Cardiac muscle cell (in vitro differentiated cells and primary cell): ENCODE data around the gene SKP1. TPM values are rescaled to one million over a fixed set of nuclear protein-coding genes. Genes with fewer than 3 reads are reported as not detected.

Experiments used
- DNase-seq, 2 donors: peaks; one replicate each; pipeline versions ENCODE4 v3.0.0 to v3.0.0-alpha.2; 2010 to 2017; ENCODE audit warnings: low read depth in 1 of 2, low spot score in 1 of 2
- H3K27ac ChIP-seq: fragments of 200-600 bp; sonication (generic); 2 replicates; pipeline ENCODE4 v1.5.1; 2016
- H3K27me3 ChIP-seq: fragments of 200-600 bp; sonication (generic); 2 replicates; pipeline ENCODE4 v1.6.0; 2016; ENCODE audit warnings: control low read depth
- H3K36me3 ChIP-seq: fragments of 200-600 bp; sonication (generic); 2 replicates; pipeline ENCODE4 v1.5.1; 2016; ENCODE audit warnings: control low read depth
- H3K4me1 ChIP-seq: fragments of 200-600 bp; sonication (generic); 2 replicates; pipeline ENCODE4 v1.8.1; 2017; ENCODE audit warnings: low read depth, mild to moderate bottlenecking, mixed run types
- H3K4me3 ChIP-seq: fragments of 200-600 bp; sonication (generic); 2 replicates; pipeline ENCODE4 v1.5.1; 2016; ENCODE audit warnings: mild to moderate bottlenecking
- H3K9me3 ChIP-seq: fragments of 200-600 bp; sonication (generic); 2 replicates; pipeline ENCODE4 v1.5.1; 2017; ENCODE audit warnings: low read depth, mild to moderate bottlenecking, control low read depth
- polyA plus RNA-seq: library from polyadenylated mRNA; unstranded; fragments of >200 nt; fragmentation: Nextera tagmentation; extraction: Ambion mirVana; gene quantifications from 2 replicates; pipeline ENCODE4 v1.2.1, GENCODE V29; 2016
- total RNA-seq: library from RNA; depleted of rRNA; stranded (reverse); fragments of >200 nt; gene quantifications from 2 replicates; pipeline ENCODE4 v1.2.3, GENCODE V29; 2016
- TF ChIP-seq, protein P1 (sequence below): IDR thresholded peaks from 2 replicates; pipeline ENCODE4 v1.5.1; 2012; ENCODE audit warnings: low read depth, mild to moderate bottlenecking, low read length

Gene SKP1
- total and polyA plus RNA-seq, 2 experiments from 2014 or later: 301 to 1,444 TPM

DNA sequence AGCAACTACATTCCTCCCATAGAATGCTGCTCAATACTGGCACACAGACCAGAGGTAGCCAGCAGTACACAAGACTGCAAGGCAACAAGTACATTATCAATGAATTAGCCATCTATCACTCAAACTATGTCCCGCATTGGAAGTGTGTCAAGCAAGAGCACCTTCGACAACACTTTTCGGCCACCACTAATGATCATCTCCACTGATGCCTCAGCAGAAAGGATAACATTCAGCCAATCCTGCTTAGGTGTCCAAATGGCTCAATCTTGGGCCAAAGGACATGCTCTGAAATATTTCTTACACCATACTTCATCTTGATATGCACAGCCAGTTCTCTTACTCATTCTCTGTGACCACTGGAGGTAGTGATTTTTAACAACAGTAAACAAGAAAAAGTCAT lies 25.0 kb downstream of the SKP1 start:
- Histone ChIP-seq H3K9me3 (no peaks in the 10 kb centered on the region), H3K4me1 (no peaks in the 10 kb centered on the region), H3K27me3 (no peaks in the 10 kb centered on the region), H3K27ac (no peak overlapping the region), H3K4me3 (no peak overlapping the region), H3K36me3 (peaks cover 59% of the 10 kb centered on the region)
- DNase-seq: peak in 1 of 2 donors; percentile 41
- TF ChIP-seq, protein P1, sequence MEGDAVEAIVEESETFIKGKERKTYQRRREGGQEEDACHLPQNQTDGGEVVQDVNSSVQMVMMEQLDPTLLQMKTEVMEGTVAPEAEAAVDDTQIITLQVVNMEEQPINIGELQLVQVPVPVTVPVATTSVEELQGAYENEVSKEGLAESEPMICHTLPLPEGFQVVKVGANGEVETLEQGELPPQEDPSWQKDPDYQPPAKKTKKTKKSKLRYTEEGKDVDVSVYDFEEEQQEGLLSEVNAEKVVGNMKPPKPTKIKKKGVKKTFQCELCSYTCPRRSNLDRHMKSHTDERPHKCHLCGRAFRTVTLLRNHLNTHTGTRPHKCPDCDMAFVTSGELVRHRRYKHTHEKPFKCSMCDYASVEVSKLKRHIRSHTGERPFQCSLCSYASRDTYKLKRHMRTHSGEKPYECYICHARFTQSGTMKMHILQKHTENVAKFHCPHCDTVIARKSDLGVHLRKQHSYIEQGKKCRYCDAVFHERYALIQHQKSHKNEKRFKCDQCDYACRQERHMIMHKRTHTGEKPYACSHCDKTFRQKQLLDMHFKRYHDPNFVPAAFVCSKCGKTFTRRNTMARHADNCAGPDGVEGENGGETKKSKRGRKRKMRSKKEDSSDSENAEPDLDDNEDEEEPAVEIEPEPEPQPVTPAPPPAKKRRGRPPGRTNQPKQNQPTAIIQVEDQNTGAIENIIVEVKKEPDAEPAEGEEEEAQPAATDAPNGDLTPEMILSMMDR: no peak

DNA sequence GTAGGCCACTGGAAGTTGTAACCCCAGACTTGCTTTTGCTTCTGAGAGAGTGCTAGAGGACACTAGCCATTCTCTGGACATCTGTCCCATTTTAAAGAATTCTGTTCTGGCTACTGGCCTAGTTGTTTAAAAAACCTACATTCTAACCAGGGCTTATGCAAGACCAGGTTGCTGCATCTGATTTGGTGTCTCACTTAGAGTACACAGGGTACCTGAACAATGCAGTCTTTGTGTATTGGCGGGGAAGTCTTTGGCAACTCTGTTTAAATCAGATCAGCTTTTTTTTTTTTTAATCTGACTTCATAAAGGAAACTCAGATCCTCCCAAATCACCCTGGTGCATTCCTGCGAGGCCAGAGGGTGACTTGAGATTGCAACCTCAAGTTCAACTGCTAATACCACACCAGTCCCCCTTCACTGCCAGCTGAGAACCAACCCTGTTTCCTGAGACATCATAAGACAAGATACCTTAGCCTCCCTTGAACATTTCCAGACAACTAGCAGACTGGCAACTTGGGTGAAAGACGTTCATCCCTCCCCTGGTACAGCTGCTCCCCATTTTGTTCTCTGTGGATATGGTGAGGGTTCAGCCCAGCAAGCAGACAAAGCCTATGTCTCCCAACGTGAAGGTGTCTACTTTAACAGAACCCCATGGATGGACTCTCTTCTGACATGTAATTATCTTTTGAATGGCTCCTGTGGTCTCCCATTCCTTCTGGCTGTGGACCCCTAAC lies 27.0 kb downstream of the SKP1 start:
- TF ChIP-seq, protein P1: no peak
- DNase-seq: peak in 1 of 2 donors; percentile 78

DNA sequence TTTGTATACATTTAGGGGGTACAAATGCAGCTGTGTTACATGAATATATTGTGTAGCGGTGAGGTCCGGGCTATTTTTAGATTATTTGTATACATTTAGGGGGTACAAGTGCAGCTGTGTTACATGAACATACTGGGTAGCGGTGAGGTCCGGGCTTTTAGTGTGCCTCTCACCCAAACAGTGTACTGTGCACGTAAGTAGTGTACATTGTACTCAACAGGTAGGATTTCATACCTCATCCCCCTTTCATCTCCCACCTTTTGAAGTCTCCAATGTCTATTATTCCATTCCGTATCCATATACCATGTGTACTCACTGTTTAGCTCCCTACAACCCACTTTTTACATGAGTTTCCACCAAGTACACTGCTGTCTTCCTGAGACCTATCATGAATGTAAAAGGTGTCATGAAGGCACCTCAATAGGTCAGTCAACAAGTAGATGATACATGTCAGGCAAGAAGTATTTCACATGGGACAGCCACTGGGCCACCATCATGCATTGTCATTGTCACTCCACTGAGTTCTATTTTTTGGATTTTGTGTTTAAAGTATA lies 27.7 kb downstream of the SKP1 start:
- Histone ChIP-seq H3K4me1 (no peaks in the 10 kb centered on the region), H3K27me3 (no peaks in the 10 kb centered on the region), H3K36me3 (peaks cover 41% of the 10 kb centered on the region), H3K27ac (no peak overlapping the region), H3K9me3 (no peaks in the 10 kb centered on the region), H3K4me3 (no peak overlapping the region)
- TF ChIP-seq, protein P1: no peak
- DNase-seq: no peak

More for the DNA sequence above, 27.0 kb downstream of the SKP1 start:
- Histone ChIP-seq H3K4me3 (no peak overlapping the region), H3K36me3 (peaks cover 43% of the 10 kb centered on the region), H3K27ac (peak overlapping the region; percentile 24), H3K9me3 (no peaks in the 10 kb centered on the region), H3K27me3 (no peaks in the 10 kb centered on the region), H3K4me1 (no peaks in the 10 kb centered on the region)

DNA sequence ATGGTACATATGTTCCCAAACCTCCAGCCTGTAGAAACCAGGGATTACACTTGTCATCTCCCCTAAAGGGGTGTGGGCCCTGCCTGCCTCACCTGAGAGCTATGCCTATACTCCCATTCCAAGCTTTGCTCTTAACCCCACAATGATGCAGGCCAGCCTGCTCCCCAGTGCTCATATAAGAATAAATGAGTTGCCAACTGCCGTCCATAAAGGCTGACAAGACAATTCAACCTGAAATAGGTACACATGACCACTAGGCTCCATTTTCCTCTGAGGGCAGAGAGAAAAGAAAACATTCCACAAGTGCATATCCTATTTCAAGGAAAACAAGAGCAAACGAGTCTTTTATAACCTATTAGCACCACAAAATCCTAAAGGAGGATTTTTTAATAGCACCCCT lies 28.4 kb downstream of the SKP1 start:
- Histone ChIP-seq H3K27ac (peak overlapping the region; percentile 25), H3K4me3 (no peak overlapping the region), H3K4me1 (no peaks in the 10 kb centered on the region), H3K36me3 (peaks cover 35% of the 10 kb centered on the region), H3K9me3 (no peaks in the 10 kb centered on the region), H3K27me3 (no peaks in the 10 kb centered on the region)
- TF ChIP-seq, protein P1: no peak
- no peak for DNase-seq

- TF ChIP-seq, protein P1: no peak
- Histone ChIP-seq H3K36me3 (peaks cover 27% of the 10 kb centered on the region), H3K27ac (peak overlapping the region; percentile 51), H3K27me3 (no peaks in the 10 kb centered on the region), H3K4me3 (no peak overlapping the region), H3K9me3 (no peaks in the 10 kb centered on the region), H3K4me1 (no peaks in the 10 kb centered on the region)
- DNase-seq: no peak
Observed at GRCh38 chr5:134146651-134147518, 29.9 kb downstream of the SKP1 start.
